ENCODE measurements around the gene SOBP. TPM values are rescaled to one million over a fixed set of nuclear protein-coding genes. Genes with fewer than 3 reads are reported as not detected.
A peak's percentile ranks its signal among the peaks of the same experiment; 100 is the strongest.

SOBP gene
- total RNA-seq, 1 experiment from 2014 or later: 10.1 TPM

GRCh38 chr6:107599043-107599442, 109.1 kb downstream of the SOBP start (continued):
- TF ChIP-seq, protein P1, sequence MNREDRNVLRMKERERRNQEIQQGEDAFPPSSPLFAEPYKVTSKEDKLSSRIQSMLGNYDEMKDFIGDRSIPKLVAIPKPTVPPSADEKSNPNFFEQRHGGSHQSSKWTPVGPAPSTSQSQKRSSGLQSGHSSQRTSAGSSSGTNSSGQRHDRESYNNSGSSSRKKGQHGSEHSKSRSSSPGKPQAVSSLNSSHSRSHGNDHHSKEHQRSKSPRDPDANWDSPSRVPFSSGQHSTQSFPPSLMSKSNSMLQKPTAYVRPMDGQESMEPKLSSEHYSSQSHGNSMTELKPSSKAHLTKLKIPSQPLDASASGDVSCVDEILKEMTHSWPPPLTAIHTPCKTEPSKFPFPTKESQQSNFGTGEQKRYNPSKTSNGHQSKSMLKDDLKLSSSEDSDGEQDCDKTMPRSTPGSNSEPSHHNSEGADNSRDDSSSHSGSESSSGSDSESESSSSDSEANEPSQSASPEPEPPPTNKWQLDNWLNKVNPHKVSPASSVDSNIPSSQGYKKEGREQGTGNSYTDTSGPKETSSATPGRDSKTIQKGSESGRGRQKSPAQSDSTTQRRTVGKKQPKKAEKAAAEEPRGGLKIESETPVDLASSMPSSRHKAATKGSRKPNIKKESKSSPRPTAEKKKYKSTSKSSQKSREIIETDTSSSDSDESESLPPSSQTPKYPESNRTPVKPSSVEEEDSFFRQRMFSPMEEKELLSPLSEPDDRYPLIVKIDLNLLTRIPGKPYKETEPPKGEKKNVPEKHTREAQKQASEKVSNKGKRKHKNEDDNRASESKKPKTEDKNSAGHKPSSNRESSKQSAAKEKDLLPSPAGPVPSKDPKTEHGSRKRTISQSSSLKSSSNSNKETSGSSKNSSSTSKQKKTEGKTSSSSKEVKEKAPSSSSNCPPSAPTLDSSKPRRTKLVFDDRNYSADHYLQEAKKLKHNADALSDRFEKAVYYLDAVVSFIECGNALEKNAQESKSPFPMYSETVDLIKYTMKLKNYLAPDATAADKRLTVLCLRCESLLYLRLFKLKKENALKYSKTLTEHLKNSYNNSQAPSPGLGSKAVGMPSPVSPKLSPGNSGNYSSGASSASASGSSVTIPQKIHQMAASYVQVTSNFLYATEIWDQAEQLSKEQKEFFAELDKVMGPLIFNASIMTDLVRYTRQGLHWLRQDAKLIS (CRISPR knock-in tag; IDR thresholded peaks at IDR 0.05; ENCODE audit: borderline replicate concordance): no peak

GRCh38 chr6:107600121-107600520, 110.2 kb downstream of the SOBP start:
- H3K4me1 Mint-ChIP-seq: peaks cover 56% of the 10 kb centered on the region
- CTCF ChIA-PET: interaction anchor here (1.1 kb wide), 1 partner anchor 76 kb away, joined by 3 read pairs; no protein-coding TSS in a partner anchor
- POLR2A ChIA-PET: interaction anchor here (0.7 kb wide), 1 partner anchor 28 kb away, joined by 3 read pairs; no protein-coding TSS in a partner anchor
- no peaks in the 10 kb centered on the region for H3K36me3 Mint-ChIP-seq
- peak; percentile 86 for ATAC-seq
- H3K4me3 Mint-ChIP-seq: no peak overlapping the region
- peak; percentile 53 for DNase-seq (ENCODE audit: low spot score)
- H3K9me3 Mint-ChIP-seq: no peaks in the 10 kb centered on the region
- no peaks in the 10 kb centered on the region for H3K27me3 Mint-ChIP-seq (ENCODE audit: low read depth)
- H3K27ac Mint-ChIP-seq: peak overlapping the region; percentile 69
- no peak for TF ChIP-seq KAT7 (CRISPR knock-in tag; IDR thresholded peaks at IDR 0.05; ENCODE audit: borderline replicate concordance)
- no peak for TF ChIP-seq ATF1 (CRISPR knock-in tag; IDR thresholded peaks at IDR 0.05)
- TF ChIP-seq, protein P2, sequence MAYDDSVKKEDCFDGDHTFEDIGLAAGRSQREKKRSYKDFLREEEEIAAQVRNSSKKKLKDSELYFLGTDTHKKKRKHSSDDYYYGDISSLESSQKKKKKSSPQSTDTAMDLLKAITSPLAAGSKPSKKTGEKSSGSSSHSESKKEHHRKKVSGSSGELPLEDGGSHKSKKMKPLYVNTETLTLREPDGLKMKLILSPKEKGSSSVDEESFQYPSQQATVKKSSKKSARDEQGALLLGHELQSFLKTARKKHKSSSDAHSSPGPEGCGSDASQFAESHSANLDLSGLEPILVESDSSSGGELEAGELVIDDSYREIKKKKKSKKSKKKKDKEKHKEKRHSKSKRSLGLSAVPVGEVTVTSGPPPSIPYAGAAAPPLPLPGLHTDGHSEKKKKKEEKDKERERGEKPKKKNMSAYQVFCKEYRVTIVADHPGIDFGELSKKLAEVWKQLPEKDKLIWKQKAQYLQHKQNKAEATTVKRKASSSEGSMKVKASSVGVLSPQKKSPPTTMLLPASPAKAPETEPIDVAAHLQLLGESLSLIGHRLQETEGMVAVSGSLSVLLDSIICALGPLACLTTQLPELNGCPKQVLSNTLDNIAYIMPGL (CRISPR knock-in tag; IDR thresholded peaks at IDR 0.05): no peak
- no peak for TF ChIP-seq ZNF317 (CRISPR knock-in tag; IDR thresholded peaks at IDR 0.05; ENCODE audit: borderline replicate concordance, low read depth)

GRCh38 chr6:107600936-107601335, 111.0 kb downstream of the SOBP start:
- CTCF ChIA-PET: interaction anchor here (0.7 to 1.1 kb wide), 2 partner anchors 75 to 283 kb away, joined by 3 read pairs; no protein-coding TSS in a partner anchor
- DNase-seq (ENCODE audit: low spot score) (peak; percentile 58), ATAC-seq (peak; percentile 75)
- Mint-ChIP-seq H3K4me1 (peaks cover 63% of the 10 kb centered on the region), H3K27me3 (ENCODE audit: low read depth) (no peaks in the 10 kb centered on the region), H3K9me3 (no peaks in the 10 kb centered on the region), H3K27ac (peak overlapping the region; percentile 24; the same call in 1 of the 2 replicates), H3K36me3 (no peaks in the 10 kb centered on the region), H3K4me3 (no peak overlapping the region)
- POLR2A ChIA-PET: interaction anchor here (0.6 to 0.7 kb wide), 2 partner anchors 25 to 28 kb away, joined by 3 read pairs; no protein-coding TSS in a partner anchor
- TF ChIP-seq SMAD4 (CRISPR knock-in tag; IDR thresholded peaks at IDR 0.05): no peak
- TF ChIP-seq MXD4 (CRISPR knock-in tag; IDR thresholded peaks at IDR 0.05; ENCODE audit: borderline replicate concordance): no peak
- TF ChIP-seq HMGA2 (CRISPR knock-in tag; IDR thresholded peaks at IDR 0.05): peak; percentile 71
- TF ChIP-seq TEAD1 (CRISPR knock-in tag; IDR thresholded peaks at IDR 0.05): peak; percentile 84; the same call in 1 of the 2 replicates
- TF ChIP-seq TEAD4 (CRISPR knock-in tag; IDR thresholded peaks at IDR 0.05): peak; percentile 89; the same call in 1 of the 2 replicates
- no peak for TF ChIP-seq ZNF281 (CRISPR knock-in tag; IDR thresholded peaks at IDR 0.05)

GRCh38 chr6:107601406-107601805, 111.5 kb downstream of the SOBP start:
- ChIA-PET CTCF (no interaction called here), POLR2A (interaction anchor here (0.5 to 0.6 kb wide), 2 partner anchors 24 to 269 kb away, joined by 3 read pairs; no protein-coding TSS in a partner anchor)
- H3K36me3 Mint-ChIP-seq: no peaks in the 10 kb centered on the region
- no peak overlapping the region for H3K4me3 Mint-ChIP-seq
- H3K27me3 Mint-ChIP-seq (ENCODE audit: low read depth): no peaks in the 10 kb centered on the region
- peaks cover 67% of the 10 kb centered on the region for H3K4me1 Mint-ChIP-seq
- no peak for DNase-seq (ENCODE audit: low spot score)
- TF ChIP-seq NFATC4 (CRISPR knock-in tag; IDR thresholded peaks at IDR 0.05) (no peak), ESRRA (CRISPR knock-in tag; IDR thresholded peaks at IDR 0.05; ENCODE audit: borderline replicate concordance) (no peak), ZNF416 (CRISPR knock-in tag; IDR thresholded peaks at IDR 0.05) (no peak), MYBL2 (CRISPR knock-in tag; IDR thresholded peaks at IDR 0.05) (no peak), TEAD1 (CRISPR knock-in tag; IDR thresholded peaks at IDR 0.05) (no peak), FOXP1 (CRISPR knock-in tag; IDR thresholded peaks at IDR 0.05; ENCODE audit: borderline replicate concordance) (no peak), ELF4 (CRISPR knock-in tag; IDR thresholded peaks at IDR 0.05; ENCODE audit: low read depth) (no peak), ZNF671 (CRISPR knock-in tag; IDR thresholded peaks at IDR 0.05) (no peak), NR3C1 (CRISPR knock-in tag; conservative IDR thresholded peaks at IDR 0.05; ENCODE audit: low read depth) (no peak), GRHL2 (CRISPR knock-in tag; IDR thresholded peaks at IDR 0.05; ENCODE audit: insufficient replicate concordance, severe bottlenecking) (no peak), MXD4 (CRISPR knock-in tag; IDR thresholded peaks at IDR 0.05; ENCODE audit: borderline replicate concordance) (no peak), ATF2 (CRISPR knock-in tag; IDR thresholded peaks at IDR 0.05; ENCODE audit: borderline replicate concordance, low read depth) (no peak), HMGA2 (CRISPR knock-in tag; IDR thresholded peaks at IDR 0.05) (no peak)
- no peak for ATAC-seq
- H3K27ac Mint-ChIP-seq: peak overlapping the region; percentile 24; the same call in 1 of the 2 replicates
- no peaks in the 10 kb centered on the region for H3K9me3 Mint-ChIP-seq

All from WTC11 (cell line).